HG02678 (cell line): ENCODE results near the gene ANGPTL8.
A peak's percentile ranks its signal among the peaks of the same experiment; 100 is the strongest.

Source experiments
- ATAC-seq: cut with Tn5 transposase; IDR thresholded peaks from one replicate; pipeline ENCODE4 v1.9.1; 2021; ENCODE audit warnings: mild to moderate bottlenecking, moderate library complexity; ENCODE audit not compliant: unreplicated experiment

The ANGPTL8 gene

GRCh38 chr19:11239377-11240000 lies at the start of gene ANGPTL8:
Gene ANGPTL8, plus strand, starts transcription at chr19:11239619. Its CDS starts 19 bp downstream, at chr19:11239638.
- no peak for ATAC-seq

DNA sequence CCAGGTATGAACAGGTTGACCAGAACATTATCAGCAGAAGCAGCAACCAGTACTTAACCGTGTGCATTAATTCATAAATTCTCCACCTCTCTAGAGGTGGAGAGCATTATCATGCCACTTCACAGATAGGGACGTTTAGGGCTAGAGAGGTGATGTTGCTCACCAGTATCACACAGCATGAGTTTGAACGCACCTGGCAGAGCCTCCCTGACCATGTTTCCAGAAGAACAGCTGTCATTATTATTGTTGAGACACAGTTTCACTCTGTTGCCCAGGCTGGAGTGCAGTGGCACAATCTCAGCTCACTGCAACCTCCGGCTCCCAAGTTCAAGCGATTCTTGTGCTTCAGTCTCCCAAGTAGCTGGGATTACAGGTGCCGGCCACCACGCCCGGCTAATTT lies 48.9 kb upstream of the ANGPTL8 start:
- no peak for ATAC-seq

- ATAC-seq = no peak
Measured at GRCh38 chr19:11191273-11191755, 48.1 kb upstream of the ANGPTL8 start.

- ATAC-seq = no peak
Measured at GRCh38 chr19:11191934-11192333, 47.5 kb upstream of the ANGPTL8 start.

- ATAC-seq = no peak
Measured at GRCh38 chr19:11192957-11193939, 46.2 kb upstream of the ANGPTL8 start.

DNA sequence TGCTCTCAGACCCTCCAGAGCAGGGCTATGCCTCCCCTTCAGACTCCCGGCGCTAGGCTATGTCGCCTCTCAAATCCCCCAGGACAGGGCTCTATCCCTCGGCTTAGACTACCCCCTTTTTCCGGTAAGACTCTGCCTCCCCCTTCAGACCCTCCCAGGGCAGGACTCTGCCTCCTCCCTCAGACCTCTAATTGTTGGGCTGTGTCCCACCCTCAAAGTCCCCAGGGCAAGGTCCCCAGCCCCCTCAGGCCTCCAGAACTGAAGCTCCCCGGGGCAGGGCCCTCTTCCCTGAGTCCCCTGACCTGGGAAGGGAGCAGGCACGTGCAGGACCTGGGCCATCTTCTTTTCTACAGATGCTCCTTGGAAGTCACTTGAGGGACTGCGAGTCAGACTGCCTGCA lies 45.2 kb upstream of the ANGPTL8 start:
- no peak for ATAC-seq

GRCh38 chr19:11194656-11195558 lies 44.5 kb upstream of the ANGPTL8 start:
- ATAC-seq = no peak

- no peak for ATAC-seq
Measured at GRCh38 chr19:11195681-11196080, 43.7 kb upstream of the ANGPTL8 start.

DNA sequence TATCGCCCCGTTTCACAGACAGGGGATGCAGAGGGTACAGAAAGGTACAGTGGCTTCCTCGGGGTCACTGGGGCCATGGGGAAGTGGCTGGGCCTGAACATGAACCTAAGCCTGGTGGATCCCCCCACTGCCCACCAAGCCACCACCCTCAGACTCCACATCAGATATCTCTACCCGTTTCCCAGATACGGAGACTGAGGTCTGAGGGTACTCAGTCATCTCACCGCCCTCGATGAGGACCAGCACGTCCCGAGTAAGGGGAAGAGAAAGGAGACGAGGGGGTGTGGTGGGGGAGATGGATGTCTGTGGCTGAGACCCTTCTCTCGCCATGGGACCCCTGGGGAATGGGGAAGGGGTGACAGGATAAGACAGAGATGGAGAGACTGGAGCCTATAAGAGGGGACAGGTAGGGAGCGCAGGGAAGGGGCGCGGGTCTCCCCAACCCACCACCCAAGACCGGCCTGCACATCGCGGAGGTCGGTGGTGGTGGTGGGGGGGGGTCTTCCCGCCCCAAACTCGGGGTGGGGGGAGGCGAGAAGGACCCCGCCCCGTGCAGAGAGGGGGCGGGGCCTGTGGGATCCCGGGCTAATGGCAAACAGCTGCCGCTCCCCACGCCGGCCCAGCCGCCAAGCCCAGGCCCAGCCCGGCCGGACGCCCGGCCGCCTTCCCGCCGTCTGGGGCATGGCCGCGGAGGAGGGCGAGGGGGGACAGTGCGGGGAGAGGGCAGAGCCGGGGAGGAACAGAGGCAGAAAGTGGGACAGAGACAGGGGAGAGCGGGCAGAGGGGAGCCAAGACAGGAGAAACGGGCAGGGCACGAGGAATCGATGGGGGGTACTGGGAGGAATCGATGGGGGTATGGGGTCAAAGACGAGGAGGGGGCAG lies 42.8 kb upstream of the ANGPTL8 start:
- ATAC-seq = no peak

DNA sequence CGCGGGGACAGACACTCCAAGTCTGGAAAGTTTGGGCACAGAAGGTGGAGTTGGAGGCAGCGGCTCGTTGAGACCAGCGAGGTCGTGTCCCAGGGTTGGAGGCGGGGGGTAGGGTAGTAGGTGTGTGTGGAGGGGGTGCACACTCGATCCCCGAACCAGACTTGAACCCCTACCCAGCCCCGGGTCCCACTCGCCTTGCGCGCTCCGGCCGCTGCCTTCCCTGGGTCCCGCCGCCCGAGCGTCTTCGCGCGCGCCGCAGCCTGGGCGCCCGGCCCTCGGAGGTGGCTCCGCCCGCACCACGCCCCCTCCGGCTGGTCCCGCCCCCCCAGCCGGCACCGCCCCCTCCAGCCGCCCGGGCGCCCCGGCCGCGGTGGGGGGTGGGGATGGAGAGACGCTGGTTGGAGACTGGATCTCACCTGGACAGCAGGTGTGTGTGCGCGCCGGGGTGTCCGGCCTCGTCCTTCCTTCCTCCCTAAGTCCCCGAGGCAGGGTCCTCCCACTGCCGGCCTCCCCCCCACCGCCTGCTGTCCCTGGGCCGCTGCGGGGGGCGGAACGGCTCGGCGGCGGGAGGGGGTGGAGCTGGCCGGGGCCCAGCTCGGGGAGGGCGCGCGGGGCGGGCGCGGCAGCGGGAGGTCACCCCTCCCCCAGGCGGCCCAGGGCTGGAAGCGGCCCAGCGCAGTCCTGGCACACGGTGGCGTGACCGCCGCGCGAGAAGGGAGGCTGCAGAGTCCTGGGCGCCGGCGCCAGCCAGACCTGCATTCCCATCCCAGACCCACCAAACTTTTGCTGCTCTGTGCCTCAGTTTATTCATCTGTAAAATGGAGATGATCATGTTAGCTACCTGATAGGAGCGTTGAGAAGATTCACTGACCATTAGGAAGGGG lies 41.9 kb upstream of the ANGPTL8 start, which contains the start of gene KANK2:
KANK2 (minus strand) TSS at position 255 of the 884 bp plus-strand sequence. CDS start 3,034 bp downstream, outside the sequence.
- ATAC-seq = peak; percentile 80

DNA sequence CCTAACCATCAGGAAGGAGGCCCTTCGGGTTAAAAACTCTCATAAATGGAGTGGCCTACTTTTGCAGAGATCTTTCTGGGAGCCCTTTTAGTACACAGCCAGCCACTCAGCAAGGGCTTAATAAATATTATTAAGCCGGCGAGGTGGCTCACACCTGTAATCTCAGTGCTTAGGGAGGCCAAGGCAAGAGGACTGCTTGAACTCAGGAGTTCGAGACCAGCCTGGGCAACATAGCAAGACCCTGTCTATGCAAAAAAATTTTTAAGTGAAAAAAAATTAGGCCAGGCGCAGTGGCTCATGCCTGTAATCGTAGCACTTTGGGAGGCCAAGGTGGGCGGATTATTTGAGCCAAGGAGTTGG lies 41.3 kb upstream of the ANGPTL8 start:
- ATAC-seq = no peak

GRCh38 chr19:11198769-11199424 lies 40.5 kb upstream of the ANGPTL8 start:
- ATAC-seq = no peak

- no peak for ATAC-seq
Measured at GRCh38 chr19:11199517-11199916, 39.9 kb upstream of the ANGPTL8 start.

DNA sequence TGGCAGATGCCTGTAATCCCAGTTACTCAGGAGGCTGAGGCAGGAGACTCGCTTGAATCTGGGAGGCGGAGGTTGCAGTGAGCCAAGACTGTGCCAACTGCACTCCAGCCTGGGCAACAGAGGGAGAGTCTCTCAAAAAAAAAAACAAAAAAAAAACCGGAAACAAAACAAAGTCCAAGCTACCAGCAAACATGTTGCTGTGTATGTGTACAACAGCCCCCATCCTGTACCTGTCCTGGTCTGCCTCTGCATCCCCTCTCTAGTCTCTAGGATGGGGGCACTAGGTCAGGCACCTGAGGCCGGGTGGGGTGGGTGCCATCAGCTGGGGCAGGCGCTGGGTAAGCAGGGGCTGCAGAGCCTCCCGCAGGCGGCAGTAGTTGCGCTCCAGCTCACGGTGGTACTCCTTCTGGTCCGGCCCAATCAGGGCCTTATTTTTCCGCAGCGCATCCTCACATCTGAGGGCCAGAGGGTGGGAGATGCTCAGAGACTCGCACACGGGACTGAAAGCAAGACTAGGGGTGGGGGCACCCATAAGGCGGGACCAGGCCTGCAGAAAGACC lies 39.3 kb upstream of the ANGPTL8 start:
- ATAC-seq = no peak

- ATAC-seq = no peak
Measured at GRCh38 chr19:11200931-11201330, 38.5 kb upstream of the ANGPTL8 start.

DNA sequence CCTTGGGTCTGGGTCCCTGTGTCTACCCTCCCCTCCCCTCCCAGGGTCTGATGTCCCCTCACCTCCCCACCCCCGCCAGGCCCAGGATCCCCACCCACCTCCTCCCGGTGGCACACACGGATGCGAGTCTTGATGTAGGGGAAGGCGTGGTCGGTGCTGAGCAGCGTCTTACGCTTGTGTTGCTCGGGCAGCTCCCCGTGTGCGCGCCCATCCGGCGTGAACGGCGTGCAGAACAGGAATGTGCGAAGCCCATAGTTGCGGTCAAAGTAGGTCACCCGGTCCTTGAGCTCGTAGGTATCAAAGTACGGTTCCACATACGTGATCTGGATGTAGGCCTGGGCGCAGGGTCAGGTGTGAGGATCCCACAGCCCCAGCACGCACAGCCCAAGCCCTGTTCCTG lies 37.6 kb upstream of the ANGPTL8 start:
- ATAC-seq = no peak

GRCh38 chr19:11202488-11203193 lies 36.8 kb upstream of the ANGPTL8 start:
- ATAC-seq = no peak
